ENCODE data around the gene PRICKLE2. TPM values are rescaled to one million over a fixed set of nuclear protein-coding genes. Genes with fewer than 3 reads are reported as not detected.

The PRICKLE2 gene
- total RNA-seq, 1 donor from 2014 or later: 5.3 TPM

DNA sequence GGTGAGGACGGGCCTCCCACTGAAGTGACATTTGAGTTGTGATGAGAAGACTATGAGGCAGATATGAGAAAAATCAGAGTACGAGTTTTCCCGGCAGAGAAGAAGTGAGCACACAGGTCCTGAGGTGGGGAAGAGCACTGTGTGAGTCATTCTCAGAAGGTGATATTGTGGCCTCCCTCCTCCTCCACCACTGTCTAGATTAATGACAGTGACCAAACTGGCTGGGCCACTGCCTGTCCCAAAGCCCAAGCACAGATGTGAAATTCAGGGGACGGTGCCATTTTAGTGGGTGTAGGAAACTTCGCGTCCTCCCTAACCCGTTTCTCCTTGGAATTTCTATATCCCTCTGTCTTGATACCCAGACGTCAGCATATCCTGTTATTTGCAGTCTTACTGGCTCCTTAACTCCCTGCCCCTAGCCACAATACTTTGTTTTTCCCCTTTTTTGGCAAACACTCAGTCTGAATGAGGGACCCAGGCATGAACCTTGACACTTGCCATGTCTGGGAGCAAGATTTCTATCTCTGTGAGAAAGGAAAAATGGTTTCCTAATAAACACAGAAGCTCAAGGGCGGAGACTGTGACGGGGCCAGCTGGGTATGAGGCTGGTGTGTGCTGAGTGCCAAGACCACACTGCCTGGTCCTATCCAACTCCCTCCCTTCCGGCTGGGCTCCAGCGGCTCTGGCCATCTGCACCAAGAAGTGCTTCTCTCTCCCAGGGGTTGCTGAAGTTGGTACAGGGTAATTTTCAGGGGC lies 15.2 kb downstream of the PRICKLE2 start:
- Mint-ChIP-seq H3K4me1 (ENCODE audit: unreplicated experiment) (peaks cover 14% of the 10 kb centered on the region), H3K4me3 (ENCODE audit: unreplicated experiment) (no peak overlapping the region), H3K9me3 (ENCODE audit: unreplicated experiment) (no peaks in the 10 kb centered on the region), H3K27me3 (ENCODE audit: unreplicated experiment) (no peaks in the 10 kb centered on the region), H3K27ac (ENCODE audit: unreplicated experiment) (no peak overlapping the region), H3K36me3 (ENCODE audit: low read depth, unreplicated experiment) (no peaks in the 10 kb centered on the region)
- TF ChIP-seq, protein P1, sequence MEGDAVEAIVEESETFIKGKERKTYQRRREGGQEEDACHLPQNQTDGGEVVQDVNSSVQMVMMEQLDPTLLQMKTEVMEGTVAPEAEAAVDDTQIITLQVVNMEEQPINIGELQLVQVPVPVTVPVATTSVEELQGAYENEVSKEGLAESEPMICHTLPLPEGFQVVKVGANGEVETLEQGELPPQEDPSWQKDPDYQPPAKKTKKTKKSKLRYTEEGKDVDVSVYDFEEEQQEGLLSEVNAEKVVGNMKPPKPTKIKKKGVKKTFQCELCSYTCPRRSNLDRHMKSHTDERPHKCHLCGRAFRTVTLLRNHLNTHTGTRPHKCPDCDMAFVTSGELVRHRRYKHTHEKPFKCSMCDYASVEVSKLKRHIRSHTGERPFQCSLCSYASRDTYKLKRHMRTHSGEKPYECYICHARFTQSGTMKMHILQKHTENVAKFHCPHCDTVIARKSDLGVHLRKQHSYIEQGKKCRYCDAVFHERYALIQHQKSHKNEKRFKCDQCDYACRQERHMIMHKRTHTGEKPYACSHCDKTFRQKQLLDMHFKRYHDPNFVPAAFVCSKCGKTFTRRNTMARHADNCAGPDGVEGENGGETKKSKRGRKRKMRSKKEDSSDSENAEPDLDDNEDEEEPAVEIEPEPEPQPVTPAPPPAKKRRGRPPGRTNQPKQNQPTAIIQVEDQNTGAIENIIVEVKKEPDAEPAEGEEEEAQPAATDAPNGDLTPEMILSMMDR (IDR thresholded peaks at IDR 0.05; ENCODE audit: unreplicated experiment): no peak
- DNase-seq (ENCODE audit: low spot score): no peak

DNA sequence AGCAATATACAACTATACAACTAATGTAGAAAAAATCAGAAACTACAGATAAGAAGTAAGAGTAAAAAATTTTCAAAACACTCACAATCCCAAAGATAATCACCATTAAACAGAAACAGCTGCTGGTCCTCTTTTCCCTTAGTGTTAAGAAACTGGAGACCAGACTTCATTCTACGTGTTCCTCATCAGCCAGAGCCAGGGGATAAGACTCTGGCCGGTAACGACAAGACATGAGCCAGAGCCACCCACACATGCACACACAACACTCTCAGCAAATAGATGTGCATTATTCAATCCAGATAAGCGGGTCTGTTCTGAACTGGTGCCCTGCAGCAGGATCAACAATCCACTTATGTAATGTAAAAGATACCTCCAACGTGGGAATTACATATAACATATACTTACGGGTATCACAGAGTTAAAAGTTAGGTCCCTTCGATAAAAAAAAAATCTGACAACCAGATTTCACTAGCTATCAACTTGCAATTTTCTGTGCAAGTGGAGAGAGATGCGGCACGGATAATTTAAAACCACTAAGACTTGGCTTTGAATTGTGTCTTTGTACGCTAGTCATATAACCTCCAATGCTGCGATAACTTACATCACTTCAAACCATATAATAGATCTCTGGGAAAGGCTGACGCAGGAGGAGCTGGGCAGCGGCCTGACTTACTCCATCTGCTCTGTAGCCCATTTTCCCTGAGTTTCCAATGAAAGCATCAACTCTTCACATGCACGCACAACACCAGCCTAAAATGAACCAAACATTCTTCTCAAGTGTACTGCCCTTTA lies 17.8 kb downstream of the PRICKLE2 start:
- Mint-ChIP-seq H3K4me1 (ENCODE audit: unreplicated experiment) (peaks cover 5% of the 10 kb centered on the region), H3K36me3 (ENCODE audit: low read depth, unreplicated experiment) (no peaks in the 10 kb centered on the region)
- TF ChIP-seq, protein P1 (IDR thresholded peaks at IDR 0.05; ENCODE audit: unreplicated experiment): no peak

DNA sequence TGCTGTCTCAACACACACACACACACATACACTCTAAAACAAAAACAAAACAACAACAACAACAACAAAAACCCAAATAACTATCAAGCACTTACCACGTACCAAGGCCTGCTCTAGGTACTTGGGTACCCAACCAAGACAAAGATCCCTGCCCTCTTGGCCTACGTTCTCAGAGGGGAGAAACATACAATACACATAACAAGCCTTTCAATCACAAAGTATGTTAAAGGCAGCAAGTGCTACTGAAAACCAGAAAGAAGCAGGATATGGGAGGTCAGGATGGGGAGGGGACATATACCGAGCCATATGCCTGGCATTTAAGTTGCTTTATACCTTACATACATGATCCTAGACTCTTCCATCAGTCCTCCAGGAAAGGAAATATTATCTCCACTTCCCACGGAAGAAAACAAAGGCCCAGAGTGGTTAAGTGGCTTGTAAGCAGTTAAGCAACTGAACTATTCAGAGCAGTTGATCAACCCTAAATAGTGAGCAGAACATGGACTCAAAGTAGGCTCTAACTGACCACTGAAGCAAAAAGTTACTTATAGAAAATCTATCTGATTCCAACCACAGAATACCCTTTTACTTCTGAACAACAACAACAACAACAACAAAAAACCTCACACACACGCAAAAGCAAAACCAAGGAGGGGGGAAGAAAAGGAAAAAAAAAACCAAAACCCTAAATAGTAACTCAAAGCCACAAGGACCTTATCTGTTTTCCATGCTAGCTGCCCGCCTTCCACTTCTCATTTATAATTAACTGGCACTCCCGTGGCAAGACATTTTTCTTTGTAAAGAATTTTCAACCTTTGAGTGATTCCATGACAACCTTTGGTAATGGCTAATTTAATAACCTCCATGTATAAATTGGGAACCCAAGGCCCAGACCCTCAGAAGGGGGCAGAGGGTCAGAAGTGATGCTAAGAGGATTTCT lies 21.0 kb downstream of the PRICKLE2 start:
- TF ChIP-seq, protein P1 (IDR thresholded peaks at IDR 0.05; ENCODE audit: unreplicated experiment): no peak
- H3K27me3 Mint-ChIP-seq (ENCODE audit: unreplicated experiment): no peaks in the 10 kb centered on the region
- no peak for DNase-seq (ENCODE audit: low spot score)
- H3K4me1 Mint-ChIP-seq (ENCODE audit: unreplicated experiment): peaks cover 3% of the 10 kb centered on the region
- H3K9me3 Mint-ChIP-seq (ENCODE audit: unreplicated experiment): no peaks in the 10 kb centered on the region
- H3K27ac Mint-ChIP-seq (ENCODE audit: unreplicated experiment): peak overlapping the region; percentile 27
- no peak overlapping the region for H3K4me3 Mint-ChIP-seq (ENCODE audit: unreplicated experiment)
- H3K36me3 Mint-ChIP-seq (ENCODE audit: low read depth, unreplicated experiment): no peaks in the 10 kb centered on the region

More for the DNA sequence above, 17.8 kb downstream of the PRICKLE2 start:
- no peak overlapping the region for H3K4me3 Mint-ChIP-seq (ENCODE audit: unreplicated experiment)
- H3K9me3 Mint-ChIP-seq (ENCODE audit: unreplicated experiment): no peaks in the 10 kb centered on the region
- H3K27me3 Mint-ChIP-seq (ENCODE audit: unreplicated experiment): no peaks in the 10 kb centered on the region
- no peak overlapping the region for H3K27ac Mint-ChIP-seq (ENCODE audit: unreplicated experiment)
- no peak for DNase-seq (ENCODE audit: low spot score)

DNA sequence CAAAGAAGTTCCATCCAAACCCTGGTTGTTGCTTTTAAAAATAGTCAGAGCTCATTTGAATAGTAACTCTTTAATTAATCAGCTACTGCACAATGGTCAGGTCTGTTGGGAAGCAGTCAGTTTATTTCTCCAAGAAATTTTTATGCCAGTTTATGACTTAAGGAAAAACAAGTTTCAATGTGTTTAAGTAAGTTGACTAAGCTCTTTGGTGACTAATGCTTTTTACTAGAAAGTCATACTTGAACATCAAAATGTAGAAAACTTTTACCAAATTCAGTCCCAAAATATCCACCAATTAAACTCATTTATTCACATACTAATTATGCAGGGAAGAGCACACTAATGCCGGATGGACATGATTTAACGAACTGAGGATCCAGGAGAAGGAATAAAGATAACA lies 22.1 kb downstream of the PRICKLE2 start:
- Mint-ChIP-seq H3K27me3 (ENCODE audit: unreplicated experiment) (no peaks in the 10 kb centered on the region), H3K36me3 (ENCODE audit: low read depth, unreplicated experiment) (no peaks in the 10 kb centered on the region), H3K27ac (ENCODE audit: unreplicated experiment) (no peak overlapping the region), H3K4me3 (ENCODE audit: unreplicated experiment) (no peak overlapping the region), H3K9me3 (ENCODE audit: unreplicated experiment) (no peaks in the 10 kb centered on the region), H3K4me1 (ENCODE audit: unreplicated experiment) (peaks cover 3% of the 10 kb centered on the region)
- DNase-seq (ENCODE audit: low spot score): no peak
- TF ChIP-seq, protein P1 (IDR thresholded peaks at IDR 0.05; ENCODE audit: unreplicated experiment): no peak
